HepG2 (cell line): ENCODE measurements around the gene THEM4. TPM values are rescaled to one million over a fixed set of nuclear protein-coding genes. Genes with fewer than 3 reads are reported as not detected.

Experiments
- ATAC-seq: fragments of 200-7000 bp; cut with Tn5 transposase; 3 replicates; pipeline ENCODE4 v1.9.1; 2020; ENCODE audit warnings: mild to moderate bottlenecking, moderate library complexity
- BruUV-seq: library from RNA; stranded (reverse); fragments of 400-500 nt; replicated peaks from 2 replicates; lab custom pipeline; 2021; lab: Mats Ljungman, UMichigan
- CTCF ChIA-PET: fragments of 300-600 bp; formaldehyde crosslinking; extraction: SDS; loops from one replicate; lab custom pipeline; 2021; ENCODE audit warnings: low total read pairs, inconsistent platforms, low intra/inter-chr PET ratio; lab: Yijun Ruan, JAX
- POLR2A ChIA-PET: fragments of 350-600 bp; sonication (Branson Sonifier 250); formaldehyde crosslinking; loops from one replicate; lab custom pipeline; 2020; ENCODE audit warnings: antibody characterized with exemption, inconsistent platforms; lab: Yijun Ruan, JAX
- DNase-seq: peaks from one replicate; pipeline ENCODE4 v3.0.0-alpha.2; 2015; ENCODE audit warnings: low spot score
- FAIRE-seq: peaks from 3 replicates; lab custom pipeline; 2011; peaks lifted over from hg19 to GRCh38; lab: Jason Lieb, UNC
- H2AFZ ChIP-seq: one replicate; pipeline ENCODE4 v1.6.1; 2011; ENCODE audit warnings: low read length, inconsistent platforms
- H3K27ac ChIP-seq: fragments of 300-600 bp; 3 replicates; pipeline ENCODE4 v1.8.0; 2011; ENCODE audit warnings: mixed run types, mild to moderate bottlenecking, mixed read lengths, low read length, inconsistent platforms; ENCODE audit not compliant: insufficient read depth; ENCODE audit errors: extremely low read length
- H3K27me3 ChIP-seq, 2 experiments: fragments of 200-600 bp in 1 of 2; 2 replicates in 1 of 2; 3 replicates in 1 of 2; pipeline versions ENCODE4 v1.6.0 to v1.8.0; 2011; ENCODE audit warnings: low read length in 2 of 2, mild to moderate bottlenecking in 2 of 2, moderate library complexity in 2 of 2, inconsistent platforms in 1 of 2; ENCODE audit not compliant: insufficient read depth in 2 of 2, control insufficient read depth in 1 of 2
- H3K36me3 ChIP-seq, 2 experiments: fragments of 200-600 bp in 1 of 2; replicated peaks in 1 of 2; 2 replicates in 1 of 2; 3 replicates in 1 of 2; pipeline versions ENCODE4 v1.5.1 to v1.8.0; 2011; ENCODE audit warnings: low read length in 2 of 2, inconsistent platforms in 1 of 2; ENCODE audit not compliant: insufficient read depth in 2 of 2, control insufficient read depth in 1 of 2
- H3K4me1 ChIP-seq: 2 replicates; pipeline ENCODE4 v1.5.1; 2012; ENCODE audit warnings: low read length, inconsistent platforms; ENCODE audit not compliant: insufficient read depth
- H3K4me2 ChIP-seq: 2 replicates; pipeline ENCODE4 v1.6.0; 2011; ENCODE audit warnings: low read depth, low read length, inconsistent platforms
- H3K4me3 ChIP-seq, 3 experiments: fragments of 200-600 bp in 1 of 3; sonication (generic), shearing (Covaris generic) in 1 of 3; replicated peaks in 1 of 3; 2 replicates each; pipeline ENCODE4 v1.5.1; 2011 to 2016; ENCODE audit warnings: low read length in 3 of 3, inconsistent platforms in 2 of 3, low read depth in 2 of 3, mild to moderate bottlenecking in 2 of 3, control low read depth in 1 of 3, mixed read lengths in 1 of 3; ENCODE audit not compliant: insufficient read depth in 1 of 3
- H3K79me2 ChIP-seq: one replicate; pipeline ENCODE4 v1.6.1; 2011; ENCODE audit warnings: low read length, inconsistent platforms; ENCODE audit not compliant: insufficient read depth
- H3K9ac ChIP-seq: 2 replicates; pipeline ENCODE4 v1.6.0; 2011; ENCODE audit warnings: mild to moderate bottlenecking, low read depth, low read length, inconsistent platforms; ENCODE audit not compliant: insufficient read depth
- H3K9me3 ChIP-seq: 2 replicates; pipeline ENCODE4 v1.5.1; 2012; ENCODE audit warnings: mild to moderate bottlenecking, low read length
- H4K20me1 ChIP-seq: 2 replicates; pipeline ENCODE4 v1.6.0; 2011; ENCODE audit warnings: inconsistent platforms, mild to moderate bottlenecking, low read length, moderate library complexity; ENCODE audit not compliant: insufficient read depth
- ARNT ChIP-seq: fragments of 450-650 bp; IDR thresholded peaks from 2 replicates; pipeline ENCODE4 v1.6.1; 2017
- CENPX ChIP-seq: sonication (generic); formaldehyde crosslinking; IDR thresholded peaks from 2 replicates; pipeline ENCODE4 v1.9.0; 2021; ENCODE audit warnings: mild to moderate bottlenecking, missing genetic modification reagents, moderate library complexity
- DPF2 ChIP-seq: sonication (generic); formaldehyde crosslinking; IDR thresholded peaks from 2 replicates; pipeline ENCODE4 v1.4.0; 2020; ENCODE audit warnings: mild to moderate bottlenecking, low read depth, missing genetic modification reagents, borderline replicate concordance
- FOXK1 ChIP-seq: sonication (generic); formaldehyde crosslinking; IDR thresholded peaks from 2 replicates; pipeline ENCODE4 v1.4.0; 2020; ENCODE audit warnings: low read depth, missing genetic modification reagents, borderline replicate concordance
- GATA4 ChIP-seq: sonication (generic); IDR thresholded peaks from 2 replicates; pipeline ENCODE4 v1.6.1; 2016; ENCODE audit warnings: antibody characterized with exemption, low read depth, borderline replicate concordance
- TCF7 ChIP-seq: sonication (generic); IDR thresholded peaks from 2 replicates; pipeline ENCODE4 v1.6.1; 2016; ENCODE audit warnings: antibody characterized with exemption, low read depth
- ZC3H13 ChIP-seq: sonication (generic); formaldehyde crosslinking; IDR thresholded peaks from 2 replicates; pipeline ENCODE4 v1.8.1; 2023; ENCODE audit warnings: mild to moderate bottlenecking, missing genetic modification reagents, moderate library complexity
- ZNF431 ChIP-seq: sonication (generic); formaldehyde crosslinking; IDR thresholded peaks from 2 replicates; pipeline ENCODE4 v1.9.0; 2022; ENCODE audit warnings: missing genetic modification reagents, low read depth, mild to moderate bottlenecking, borderline replicate concordance
- WGBS: methylation state at CpG from one replicate; pipeline ENCODE4 v1.1.6; 2017; ENCODE audit warnings: low lambda C conversion rate; 5-methylcytosine and 5-hydroxymethylcytosine counted together
- in situ Hi-C: cut with HindIII; loops from 2 replicates; pipeline ENCODE4 v1.10.0; 2017; ENCODE audit warnings: low pct_unique_long_range_greater_than_20kb; ENCODE audit not compliant: extremely low pct_ligation_motif_present
- intact Hi-C: fragments of 100-400 bp; cut with micrococcal nuclease; formaldehyde crosslinking; loops from one replicate; pipeline ENCODE4 v1.10.0; 2022; ENCODE audit not compliant: unreplicated experiment
- polyA plus RNA-seq, 8 experiments: library from polyadenylated mRNA; depleted of rRNA in 3 of 8; stranded (reverse) in 7 of 8; unstranded in 1 of 8; fragments of >200 nt; fragmentation: Illumina TruSeq in 4 of 8; extraction: Trizol in 4 of 8; gene quantifications; 2 replicates each; pipeline versions ENCODE4 v1.2.1 to v1.2.3, GENCODE V29; 2011 to 2016; ENCODE audit warnings: low read depth in 4 of 8, missing spikeins in 1 of 8, mixed read lengths in 1 of 8; ENCODE audit not compliant: insufficient read depth in 1 of 8
- total RNA-seq, 5 experiments: library from RNA; depleted of rRNA; stranded (reverse); fragments of >200 nt; fragmentation: Illumina TruSeq; extraction: Trizol; gene quantifications; 2 replicates each; pipeline ENCODE4 v1.2.3, GENCODE V29; 2016; ENCODE audit warnings: low read depth in 1 of 5
- TF ChIP-seq, protein P1 (sequence below): sonication (generic); formaldehyde crosslinking; IDR thresholded peaks from 2 replicates; pipeline ENCODE4 v1.5.0; 2020; ENCODE audit warnings: missing genetic modification reagents
- TF ChIP-seq, protein P2 (sequence below): sonication (generic); formaldehyde crosslinking; IDR thresholded peaks from 2 replicates; pipeline ENCODE4 v1.5.1; 2020; ENCODE audit warnings: missing genetic modification reagents, mild to moderate bottlenecking, borderline replicate concordance
- TF ChIP-seq, protein P3 (sequence below): sonication (generic); formaldehyde crosslinking; IDR thresholded peaks from 2 replicates; pipeline ENCODE4 v1.4.0; 2020; ENCODE audit warnings: mild to moderate bottlenecking, missing genetic modification reagents

THEM4 gene
- total and polyA plus RNA-seq, 2 of the 13 experiments (the other 11 are each of a cell fraction or from before 2014, with no cell fraction given) = 10.9 to 13.9 TPM

DNA sequence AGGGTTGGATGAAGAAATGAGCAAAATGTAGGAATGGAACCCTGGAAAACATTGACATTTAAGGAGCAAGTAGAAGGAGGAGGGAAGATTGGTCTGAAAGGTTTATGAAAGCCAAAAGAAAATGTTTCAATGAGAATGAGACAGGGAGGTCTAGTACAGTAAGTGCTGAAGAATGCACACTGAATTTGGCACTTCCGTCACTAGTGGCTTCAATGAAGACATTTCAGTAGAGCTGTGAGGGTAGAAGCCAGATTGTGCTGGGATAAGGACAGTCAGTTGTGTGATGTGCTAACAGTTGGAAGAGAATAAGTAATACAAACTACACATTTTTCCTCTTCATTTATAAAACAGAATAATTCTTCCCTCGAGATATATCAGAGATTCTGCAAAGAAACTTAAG, 17.1 kb downstream of the THEM4 start (continued):
- TF ChIP-seq FOXK1 (CRISPR knock-in tag) = no peak
- no peak for TF ChIP-seq ARNT
- TF ChIP-seq DPF2 (CRISPR knock-in tag) = no peak
- no peak for TF ChIP-seq TCF7

DNA sequence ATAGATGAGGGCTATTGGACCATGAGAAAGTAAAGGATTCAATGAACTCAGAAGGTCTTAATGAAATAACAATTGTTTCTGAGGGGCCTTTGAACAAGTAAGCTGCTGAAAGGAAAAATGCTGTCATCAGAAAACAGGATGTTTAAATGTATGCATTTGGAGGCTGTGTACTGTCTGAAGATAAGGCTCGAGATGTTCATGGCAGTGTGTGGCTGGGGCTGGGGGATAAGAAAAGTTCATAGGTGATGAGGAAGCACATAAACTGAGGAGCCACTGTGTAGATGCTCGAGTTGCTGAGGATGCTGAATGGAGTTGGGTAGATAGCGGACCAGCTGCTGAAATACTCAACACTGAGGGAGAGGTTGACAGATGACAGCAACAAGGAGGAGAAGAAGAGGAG, 17.8 kb downstream of the THEM4 start:
- 80% methylated on average over 3 of the region's 3 CpGs for WGBS
- Histone ChIP-seq H3K4me1 (no peaks in the 10 kb centered on the region), H3K4me2 (no peak overlapping the region), H2AFZ (no peak overlapping the region), H3K9ac (no peak overlapping the region), H3K27ac (no peak overlapping the region), H3K27me3 (no peaks in the 10 kb centered on the region), H3K4me3 (no peak overlapping the region), H4K20me1 (no peaks in the 10 kb centered on the region), H3K79me2 (no peaks in the 10 kb centered on the region), H3K9me3 (peaks cover 6% of the 10 kb centered on the region; the same call in 1 of the 2 replicates), H3K36me3 (peaks cover 7 to 15% of the 10 kb centered on the region in 2 experiments; a peak in 3 of 5 replicates)
- no peak for DNase-seq
- in situ Hi-C loops = no loop called here
- no TSS peak for BruUV-seq
- no peak for ATAC-seq
- CTCF ChIA-PET = no interaction called here
- intact Hi-C loops = no loop called here
- FAIRE-seq = no peak
- POLR2A ChIA-PET = no interaction called here
- TF ChIP-seq, protein P1, sequence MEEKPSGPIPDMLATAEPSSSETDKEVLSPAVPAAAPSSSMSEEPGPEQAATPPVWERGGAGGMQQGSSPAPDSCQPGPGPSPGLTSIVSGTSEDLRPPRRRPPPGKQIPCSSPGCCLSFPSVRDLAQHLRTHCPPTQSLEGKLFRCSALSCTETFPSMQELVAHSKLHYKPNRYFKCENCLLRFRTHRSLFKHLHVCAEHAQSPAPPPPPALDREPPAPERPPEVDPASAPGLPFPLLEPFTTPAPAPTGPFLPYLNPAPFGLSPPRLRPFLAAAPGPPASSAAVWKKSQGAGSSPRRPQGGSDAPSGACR = no peak
- TF ChIP-seq ZC3H13 (CRISPR knock-in tag) (no peak), ZNF431 (CRISPR knock-in tag) (no peak), CENPX (CRISPR knock-in tag) (no peak), GATA4 (no peak)
- TF ChIP-seq, protein P2, sequence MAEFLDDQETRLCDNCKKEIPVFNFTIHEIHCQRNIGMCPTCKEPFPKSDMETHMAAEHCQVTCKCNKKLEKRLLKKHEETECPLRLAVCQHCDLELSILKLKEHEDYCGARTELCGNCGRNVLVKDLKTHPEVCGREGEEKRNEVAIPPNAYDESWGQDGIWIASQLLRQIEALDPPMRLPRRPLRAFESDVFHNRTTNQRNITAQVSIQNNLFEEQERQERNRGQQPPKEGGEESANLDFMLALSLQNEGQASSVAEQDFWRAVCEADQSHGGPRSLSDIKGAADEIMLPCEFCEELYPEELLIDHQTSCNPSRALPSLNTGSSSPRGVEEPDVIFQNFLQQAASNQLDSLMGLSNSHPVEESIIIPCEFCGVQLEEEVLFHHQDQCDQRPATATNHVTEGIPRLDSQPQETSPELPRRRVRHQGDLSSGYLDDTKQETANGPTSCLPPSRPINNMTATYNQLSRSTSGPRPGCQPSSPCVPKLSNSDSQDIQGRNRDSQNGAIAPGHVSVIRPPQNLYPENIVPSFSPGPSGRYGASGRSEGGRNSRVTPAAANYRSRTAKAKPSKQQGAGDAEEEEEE (CRISPR knock-in tag) = no peak
- TF ChIP-seq, protein P3, sequence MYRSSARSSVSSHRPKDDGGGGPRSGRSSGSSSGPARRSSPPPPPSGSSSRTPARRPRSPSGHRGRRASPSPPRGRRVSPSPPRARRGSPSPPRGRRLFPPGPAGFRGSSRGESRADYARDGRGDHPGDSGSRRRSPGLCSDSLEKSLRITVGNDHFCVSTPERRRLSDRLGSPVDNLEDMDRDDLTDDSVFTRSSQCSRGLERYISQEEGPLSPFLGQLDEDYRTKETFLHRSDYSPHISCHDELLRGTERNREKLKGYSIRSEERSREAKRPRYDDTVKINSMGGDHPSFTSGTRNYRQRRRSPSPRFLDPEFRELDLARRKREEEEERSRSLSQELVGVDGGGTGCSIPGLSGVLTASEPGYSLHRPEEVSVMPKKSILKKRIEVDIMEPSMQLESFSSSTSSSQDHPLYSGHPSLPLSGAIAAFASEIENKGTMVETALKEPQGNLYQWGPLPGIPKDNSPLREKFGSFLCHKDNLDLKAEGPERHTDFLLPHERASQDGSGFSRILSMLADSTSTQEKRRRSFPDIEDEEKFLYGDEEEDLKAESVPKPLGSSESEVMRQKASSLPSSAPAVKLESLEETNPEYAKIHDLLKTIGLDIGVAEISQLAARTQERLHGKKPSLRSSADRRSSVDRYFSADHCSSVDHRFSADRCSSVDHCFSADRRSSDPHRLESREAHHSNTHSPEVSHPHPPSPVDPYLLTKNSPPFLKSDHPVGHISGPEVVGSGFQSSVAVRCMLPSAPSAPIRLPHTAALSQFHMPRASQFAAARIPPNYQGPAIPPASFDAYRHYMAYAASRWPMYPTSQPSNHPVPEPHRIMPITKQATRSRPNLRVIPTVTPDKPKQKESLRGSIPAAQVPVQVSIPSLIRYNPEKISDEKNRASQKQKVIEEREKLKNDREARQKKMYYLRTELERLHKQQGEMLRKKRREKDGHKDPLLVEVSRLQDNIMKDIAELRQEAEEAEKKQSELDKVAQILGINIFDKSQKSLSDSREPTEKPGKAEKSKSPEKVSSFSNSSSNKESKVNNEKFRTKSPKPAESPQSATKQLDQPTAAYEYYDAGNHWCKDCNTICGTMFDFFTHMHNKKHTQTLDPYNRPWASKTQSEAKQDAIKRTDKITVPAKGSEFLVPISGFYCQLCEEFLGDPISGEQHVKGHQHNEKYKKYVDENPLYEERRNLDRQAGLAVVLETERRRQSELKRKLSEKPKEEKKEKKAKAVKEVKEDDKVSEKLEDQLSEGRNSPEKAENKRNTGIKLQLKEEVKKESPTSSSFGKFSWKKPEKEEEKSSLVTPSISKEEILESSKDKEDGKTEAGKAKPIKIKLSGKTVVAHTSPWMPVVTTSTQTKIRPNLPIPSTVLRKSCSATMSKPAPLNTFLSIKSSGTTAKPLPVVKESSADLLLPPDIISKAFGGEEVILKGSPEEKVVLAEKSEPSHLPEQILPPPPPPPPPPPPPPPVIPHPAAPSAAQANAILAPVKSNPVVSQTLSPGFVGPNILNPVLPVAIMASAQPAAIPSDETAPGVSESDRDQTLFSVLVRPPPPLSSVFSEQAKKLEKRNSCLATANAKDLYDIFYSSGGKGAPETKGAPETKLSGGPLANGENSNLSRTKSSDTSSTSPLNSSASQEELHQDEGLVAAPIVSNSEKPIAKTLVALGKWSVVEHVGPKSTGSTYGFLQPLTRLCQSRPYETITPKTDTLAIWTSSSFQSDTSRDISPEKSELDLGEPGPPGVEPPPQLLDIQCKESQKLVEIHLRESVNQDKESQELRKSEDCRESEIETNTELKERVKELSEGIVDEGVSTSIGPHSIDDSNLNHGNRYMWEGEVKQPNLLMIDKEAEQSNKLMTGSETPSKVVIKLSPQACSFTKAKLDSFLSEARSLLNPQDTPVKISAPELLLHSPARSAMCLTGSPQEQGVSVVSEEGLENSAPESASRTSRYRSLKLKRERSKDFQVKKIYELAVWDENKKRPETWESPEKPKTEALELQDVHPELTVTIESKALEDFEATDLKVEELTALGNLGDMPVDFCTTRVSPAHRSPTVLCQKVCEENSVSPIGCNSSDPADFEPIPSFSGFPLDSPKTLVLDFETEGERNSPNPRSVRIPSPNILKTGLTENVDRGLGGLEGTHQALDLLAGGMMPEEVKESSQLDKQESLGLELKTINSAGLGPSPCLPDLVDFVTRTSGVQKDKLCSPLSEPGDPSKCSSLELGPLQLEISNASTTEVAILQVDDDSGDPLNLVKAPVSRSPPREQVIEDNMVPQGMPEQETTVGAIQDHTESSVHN = no peak
